Peyer's patch (tissue), 4 donors: ENCODE results near the gene TFDP1. TPM values are rescaled to one million over a fixed set of nuclear protein-coding genes. Genes with fewer than 3 reads are reported as not detected.

Experiments
- DNase-seq, 3 donors: peaks; one replicate each; pipeline ENCODE4 v3.0.0-alpha.2; 2017 to 2019
- H3K27ac ChIP-seq, 4 donors: fragments of 200-600 bp; sonication (generic); one replicate each; pipeline ENCODE4 v1.5.1; 2016 to 2019
- H3K27me3 ChIP-seq, 2 donors: fragments of 200-600 bp; sonication (generic); one replicate each; pipeline ENCODE4 v1.5.1; 2019
- H3K36me3 ChIP-seq, 3 donors: fragments of 200-600 bp; sonication (generic); one replicate each; pipeline ENCODE4 v1.5.1; 2016 to 2019
- H3K4me1 ChIP-seq, 4 donors: fragments of 200-600 bp; sonication (generic); one replicate each; pipeline ENCODE4 v1.5.1; 2016 to 2019
- H3K4me3 ChIP-seq, 4 donors: fragments of 200-600 bp; sonication (generic); 1 replicate in 3 of 4; 2 replicates in 1 of 4; pipeline ENCODE4 v1.5.1; 2016 to 2019; ENCODE audit warnings: mild to moderate bottlenecking in 1 of 4
- H3K9me3 ChIP-seq, 4 donors: fragments of 200-600 bp; sonication (generic); one replicate each; pipeline ENCODE4 v1.5.1; 2016 to 2019; ENCODE audit warnings: mild to moderate bottlenecking in 1 of 4
- CTCF ChIP-seq, 6 experiments: fragments of 450-650 bp in 4 of 6; fragments of 200-600 bp in 2 of 6; sonication (generic) in 1 of 6; IDR thresholded peaks; one replicate each; pipeline ENCODE4 v1.5.1; 2017 to 2019; ENCODE audit warnings: antibody characterized with exemption in 6 of 6, mild to moderate bottlenecking in 3 of 6, moderate library complexity in 1 of 6
- POLR2A ChIP-seq, 2 donors: fragments of 450-650 bp; IDR thresholded peaks; one replicate each; pipeline ENCODE4 v1.5.1; 2017; ENCODE audit warnings: antibody characterized with exemption in 2 of 2, mild to moderate bottlenecking in 2 of 2, moderate library complexity in 2 of 2
- total RNA-seq, 4 donors: library from RNA; depleted of rRNA; stranded (reverse); fragments of >200 nt; gene quantifications; one replicate each; pipeline ENCODE4 v1.1.0, GENCODE V29; 2016

The TFDP1 gene
- total RNA-seq, 4 donors from 2014 or later, result 37.0 to 75.1 (median 48.0) TPM

- peaks cover 0 to 26% (median 0%) of the 10 kb centered on the region in 3 donors for H3K36me3 ChIP-seq
Measured at GRCh38 chr13:113599391-113599790, 14.8 kb downstream of the TFDP1 start.

GRCh38 chr13:113601166-113602070 lies 16.9 kb downstream of the TFDP1 start:
- no peak overlapping the region for H3K27ac ChIP-seq
- H3K9me3 ChIP-seq, result no peaks in the 10 kb centered on the region
- no peaks in the 10 kb centered on the region for H3K27me3 ChIP-seq
- H3K4me1 ChIP-seq, result no peaks in the 10 kb centered on the region
- peaks cover 0 to 16% (median 0%) of the 10 kb centered on the region in 3 donors for H3K36me3 ChIP-seq
- no peak overlapping the region for H3K4me3 ChIP-seq
- TF ChIP-seq POLR2A (IDR thresholded peaks at IDR 0.05), result no peak
- no peak for TF ChIP-seq CTCF (IDR thresholded peaks at IDR 0.05)
- peak in 1 of 3 donors; percentile 31 for DNase-seq

More at GRCh38 chr13:113599391-113599790, 14.8 kb downstream of the TFDP1 start:
- no peaks in the 10 kb centered on the region for H3K4me1 ChIP-seq
- no peak overlapping the region for H3K27ac ChIP-seq
- DNase-seq, result peak in 1 of 3 donors; percentile 25
- H3K4me3 ChIP-seq, result no peak overlapping the region
- H3K27me3 ChIP-seq, result no peaks in the 10 kb centered on the region
- TF ChIP-seq POLR2A (IDR thresholded peaks at IDR 0.05) (no peak), CTCF (IDR thresholded peaks at IDR 0.05) (no peak)
- no peaks in the 10 kb centered on the region for H3K9me3 ChIP-seq

GRCh38 chr13:113602291-113602988 lies 17.9 kb downstream of the TFDP1 start:
- Histone ChIP-seq H3K36me3 (peaks cover 0 to 8% (median 0%) of the 10 kb centered on the region in 3 donors), H3K27me3 (no peaks in the 10 kb centered on the region), H3K4me3 (no peak overlapping the region), H3K9me3 (no peaks in the 10 kb centered on the region), H3K4me1 (no peaks in the 10 kb centered on the region), H3K27ac (no peak overlapping the region)
- TF ChIP-seq POLR2A (IDR thresholded peaks at IDR 0.05), result no peak
- TF ChIP-seq CTCF (IDR thresholded peaks at IDR 0.05), result no peak
- no peak for DNase-seq

GRCh38 chr13:113603116-113603710 lies 18.7 kb downstream of the TFDP1 start:
- H3K27me3 ChIP-seq, result no peaks in the 10 kb centered on the region
- TF ChIP-seq CTCF (IDR thresholded peaks at IDR 0.05) (no peak), POLR2A (IDR thresholded peaks at IDR 0.05) (no peak)
- DNase-seq, result no peak
- peaks cover 0 to 4% (median 0%) of the 10 kb centered on the region in 3 donors for H3K36me3 ChIP-seq
- H3K9me3 ChIP-seq, result no peaks in the 10 kb centered on the region
- no peak overlapping the region for H3K27ac ChIP-seq
- no peaks in the 10 kb centered on the region for H3K4me1 ChIP-seq
- no peak overlapping the region for H3K4me3 ChIP-seq

GRCh38 chr13:113604186-113604585 lies 19.6 kb downstream of the TFDP1 start:
- Histone ChIP-seq H3K27ac (no peak overlapping the region), H3K4me3 (no peak overlapping the region), H3K9me3 (no peaks in the 10 kb centered on the region), H3K27me3 (no peaks in the 10 kb centered on the region), H3K36me3 (peaks cover 0 to 4% (median 0%) of the 10 kb centered on the region in 3 donors), H3K4me1 (no peaks in the 10 kb centered on the region)
- DNase-seq, result no peak
- TF ChIP-seq CTCF (IDR thresholded peaks at IDR 0.05) (no peak), POLR2A (IDR thresholded peaks at IDR 0.05) (no peak)
